ENCODE measurements around the gene ACAP2.

Gene ACAP2

DNA sequence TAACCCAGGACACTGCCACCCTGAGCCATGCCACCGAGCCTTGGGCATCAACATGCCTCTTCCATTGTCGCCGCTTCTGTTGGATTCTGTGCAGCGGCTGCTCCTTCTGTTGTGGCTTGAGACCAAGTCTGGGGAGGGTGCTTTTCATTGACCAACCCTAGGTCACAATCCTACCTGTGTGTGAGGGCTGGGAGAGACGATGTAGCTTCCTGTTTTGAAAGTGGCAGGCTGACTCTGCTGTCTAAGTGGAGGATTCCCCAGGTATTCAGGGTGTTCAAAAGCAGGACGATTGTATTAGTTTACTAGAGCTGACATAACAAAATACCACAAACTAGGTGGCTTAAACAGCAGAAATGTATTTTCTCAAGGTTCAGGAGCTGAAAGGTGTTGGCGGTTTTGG is 13.0 kb upstream of the ACAP2 start:
- no peaks in the 10 kb centered on the region for H3K27me3 ChIP-seq
- H3K9me3 ChIP-seq: no peaks in the 10 kb centered on the region
- H3K36me3 ChIP-seq: no peaks in the 10 kb centered on the region
- H3K27ac ChIP-seq: no peak overlapping the region
- H3K4me1 ChIP-seq (ENCODE audit: control insufficient read depth in 1 of 2, insufficient read depth in 1 of 2, low read depth in 1 of 2, low read length in 1 of 2): peaks cover 24 to 25% of the 10 kb centered on the region in 2 experiments
- no peak overlapping the region for H3K4me3 ChIP-seq (ENCODE audit: low read depth in 1 of 2, low read length in 1 of 2)
- TF ChIP-seq CTCF (IDR thresholded peaks at IDR 0.05): no peak

GRCh38 chr3:195453236-195453635 is 10.4 kb upstream of the ACAP2 start:
- Histone ChIP-seq H3K27ac (no peak overlapping the region), H3K4me3 (ENCODE audit: low read depth in 1 of 2, low read length in 1 of 2) (no peak overlapping the region), H3K36me3 (no peaks in the 10 kb centered on the region), H3K4me1 (ENCODE audit: control insufficient read depth in 1 of 2, insufficient read depth in 1 of 2, low read depth in 1 of 2, low read length in 1 of 2) (peaks cover 22 to 25% of the 10 kb centered on the region in 2 experiments), H3K9me3 (no peaks in the 10 kb centered on the region), H3K27me3 (no peaks in the 10 kb centered on the region)
- TF ChIP-seq CTCF (IDR thresholded peaks at IDR 0.05): no peak

- H3K27ac ChIP-seq: peak overlapping the region; percentile 61
- no peaks in the 10 kb centered on the region for H3K27me3 ChIP-seq
- peaks cover 19 to 22% of the 10 kb centered on the region in 2 experiments for H3K4me1 ChIP-seq (ENCODE audit: control insufficient read depth in 1 of 2, insufficient read depth in 1 of 2, low read depth in 1 of 2, low read length in 1 of 2)
- no peak for TF ChIP-seq CTCF (IDR thresholded peaks at IDR 0.05)
- no peaks in the 10 kb centered on the region for H3K9me3 ChIP-seq
- H3K4me3 ChIP-seq (ENCODE audit: low read depth in 1 of 2, low read length in 1 of 2): no peak overlapping the region
- H3K36me3 ChIP-seq: no peaks in the 10 kb centered on the region
Observed at GRCh38 chr3:195451373-195452015, 8.7 kb upstream of the ACAP2 start.

- Histone ChIP-seq H3K27me3 (no peaks in the 10 kb centered on the region), H3K4me1 (ENCODE audit: control insufficient read depth in 1 of 2, insufficient read depth in 1 of 2, low read depth in 1 of 2, low read length in 1 of 2) (peaks cover 26 to 29% of the 10 kb centered on the region in 2 experiments), H3K4me3 (ENCODE audit: low read depth in 1 of 2, low read length in 1 of 2) (no peak overlapping the region), H3K27ac (peak overlapping the region; percentile 61), H3K36me3 (no peaks in the 10 kb centered on the region), H3K9me3 (no peaks in the 10 kb centered on the region)
- TF ChIP-seq CTCF (IDR thresholded peaks at IDR 0.05): no peak
Observed at GRCh38 chr3:195450731-195451229, 8.0 kb upstream of the ACAP2 start.

GRCh38 chr3:195448205-195448875 is 5.5 kb upstream of the ACAP2 start:
- Histone ChIP-seq H3K4me1 (ENCODE audit: control insufficient read depth in 1 of 2, insufficient read depth in 1 of 2, low read depth in 1 of 2, low read length in 1 of 2) (peaks cover 50 to 52% of the 10 kb centered on the region in 2 experiments), H3K27ac (no peak overlapping the region), H3K36me3 (no peaks in the 10 kb centered on the region), H3K27me3 (no peaks in the 10 kb centered on the region), H3K9me3 (no peaks in the 10 kb centered on the region), H3K4me3 (ENCODE audit: low read depth in 1 of 2, low read length in 1 of 2) (no peak overlapping the region)
- no peak for TF ChIP-seq CTCF (IDR thresholded peaks at IDR 0.05)
